GM19395 (cell line): ENCODE data around the gene PRIM2.
"Not testable (repeated sequence)": the region's sequence is repeated elsewhere in the genome, so short reads cannot be mapped to it uniquely, and the experiment has no call there.

ENCODE experiments used
- ATAC-seq: cut with Tn5 transposase; IDR thresholded peaks from one replicate; pipeline ENCODE4 v1.9.1; 2021; ENCODE audit warnings: mild to moderate bottlenecking, moderate library complexity; ENCODE audit not compliant: unreplicated experiment

The PRIM2 gene

GRCh38 chr6:57577023-57577422 lies 259.6 kb downstream of the PRIM2 start:
- ATAC-seq = not testable (repeated sequence)

DNA sequence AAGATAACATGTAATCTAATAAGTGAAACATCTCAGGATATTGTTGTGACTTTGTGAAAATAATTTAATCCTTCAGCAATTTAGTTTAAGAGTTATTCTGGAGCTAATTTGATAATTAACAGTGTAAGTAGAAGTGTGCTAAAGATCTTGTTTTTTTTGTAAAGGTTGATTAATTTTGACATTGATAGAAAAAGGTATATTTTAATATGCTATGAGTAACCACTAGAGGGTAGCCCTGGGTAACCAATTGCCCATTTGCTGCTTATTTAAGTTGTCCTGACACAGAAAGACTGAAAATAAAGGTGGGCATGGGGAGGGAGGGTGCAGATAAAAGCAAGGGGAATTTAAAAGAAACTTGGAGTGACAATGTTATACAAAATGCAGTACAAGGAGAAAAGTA lies 262.1 kb downstream of the PRIM2 start:
- ATAC-seq = not testable (repeated sequence)

- ATAC-seq = not testable (repeated sequence)
Measured at GRCh38 chr6:57581586-57581985, 264.2 kb downstream of the PRIM2 start.

DNA sequence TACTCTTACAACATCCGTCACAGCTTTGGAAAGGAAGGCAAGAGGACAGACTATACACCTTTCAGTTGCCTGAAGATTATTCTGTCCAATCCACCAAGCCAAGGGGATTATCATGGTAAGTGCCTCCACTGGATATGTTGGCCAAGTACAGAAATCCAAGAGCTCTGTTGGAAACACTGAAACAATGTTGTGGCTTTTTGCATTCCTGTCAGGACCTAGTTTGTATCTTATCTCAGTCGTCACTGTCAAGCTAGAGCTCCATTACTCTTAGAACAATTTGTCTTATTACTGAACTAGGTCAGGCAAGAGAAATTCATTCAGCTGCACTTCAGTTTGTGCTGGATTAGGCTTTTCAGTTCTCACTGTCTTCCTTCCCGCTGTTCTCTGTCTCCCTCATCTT lies 283.7 kb downstream of the PRIM2 start:
- ATAC-seq = not testable (repeated sequence)

DNA sequence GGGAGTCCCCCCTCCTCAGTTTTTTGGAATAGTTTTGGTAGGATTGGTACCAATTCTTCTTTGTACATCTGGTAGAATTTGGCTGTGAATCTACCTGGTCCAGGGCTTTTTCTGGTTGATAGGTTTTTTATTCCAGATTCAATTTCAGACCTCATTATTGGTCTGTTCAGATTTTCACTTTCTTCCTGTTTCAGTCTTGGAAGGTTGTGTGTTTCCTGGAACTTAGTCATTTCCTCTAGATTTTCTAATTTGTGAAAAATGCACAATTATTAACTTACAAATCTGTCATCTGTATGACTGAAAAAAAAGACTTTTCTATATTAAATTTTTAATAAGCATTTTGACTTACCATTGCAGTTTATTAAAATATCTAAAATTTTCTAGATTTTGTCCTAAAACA lies 287.9 kb downstream of the PRIM2 start:
- not testable (repeated sequence) for ATAC-seq

GRCh38 chr6:57606331-57606730 lies 288.9 kb downstream of the PRIM2 start:
- not testable (repeated sequence) for ATAC-seq

- ATAC-seq = not testable (repeated sequence)
Measured at GRCh38 chr6:57610612-57611011, 293.2 kb downstream of the PRIM2 start.

DNA sequence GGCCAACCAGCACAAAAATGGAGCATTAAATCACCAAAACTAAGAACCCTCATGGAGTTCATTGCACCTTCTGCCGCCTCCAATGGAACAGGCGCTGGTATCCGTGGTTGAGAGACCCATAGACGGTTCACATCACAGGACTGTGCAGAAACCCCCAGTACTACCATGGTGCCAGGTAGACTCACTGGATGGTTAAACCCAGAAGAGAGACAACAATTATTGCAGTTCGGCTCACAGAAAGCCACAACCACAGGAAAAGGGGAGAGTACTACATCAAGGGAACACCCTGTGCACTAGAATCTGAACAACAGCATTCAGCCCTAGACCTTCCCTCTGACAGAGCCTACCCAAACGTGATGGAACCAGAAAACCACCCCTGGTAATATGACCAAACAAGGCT lies 301.5 kb downstream of the PRIM2 start:
- not testable (repeated sequence) for ATAC-seq

DNA sequence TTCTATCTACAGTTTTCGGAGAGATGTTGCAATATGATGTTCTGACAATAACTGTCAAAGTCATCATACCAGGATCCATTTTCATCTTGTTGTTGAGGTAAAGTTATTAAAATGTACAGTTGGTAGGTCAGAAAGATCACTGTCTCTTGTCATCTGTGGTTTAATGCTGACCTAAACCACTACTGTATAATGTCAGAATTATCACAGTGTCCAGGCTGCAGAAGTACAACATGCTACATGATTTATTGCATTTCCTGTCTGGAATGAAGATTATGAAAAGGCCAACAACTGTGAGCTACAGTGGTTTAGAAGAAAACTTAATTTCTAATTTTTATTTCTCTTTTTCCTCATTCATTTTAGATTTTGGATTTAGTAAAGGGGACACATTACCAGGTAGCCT lies 314.3 kb downstream of the PRIM2 start:
- not testable (repeated sequence) for ATAC-seq

DNA sequence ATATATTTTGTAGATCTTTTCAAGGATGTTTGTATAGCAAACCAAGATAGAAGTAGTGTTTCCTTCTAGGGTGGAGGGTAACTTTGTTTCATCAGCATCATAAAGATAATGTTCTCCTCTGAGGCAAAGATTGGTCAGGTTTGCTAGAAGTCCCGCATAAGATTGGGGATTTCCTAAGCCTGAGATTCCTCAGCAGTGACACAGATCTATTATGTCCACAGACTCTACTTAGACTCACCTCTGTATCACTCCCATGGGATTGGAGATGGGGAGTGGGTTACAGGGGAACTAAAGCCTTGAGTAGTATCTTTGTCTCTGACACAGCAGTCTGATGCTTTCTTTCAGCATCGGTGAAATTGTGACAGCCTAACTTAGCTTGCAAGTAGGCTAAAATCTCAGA lies 341.1 kb downstream of the PRIM2 start:
- ATAC-seq = not testable (repeated sequence)

GRCh38 chr6:57659794-57660193 lies 342.4 kb downstream of the PRIM2 start:
- not testable (repeated sequence) for ATAC-seq

DNA sequence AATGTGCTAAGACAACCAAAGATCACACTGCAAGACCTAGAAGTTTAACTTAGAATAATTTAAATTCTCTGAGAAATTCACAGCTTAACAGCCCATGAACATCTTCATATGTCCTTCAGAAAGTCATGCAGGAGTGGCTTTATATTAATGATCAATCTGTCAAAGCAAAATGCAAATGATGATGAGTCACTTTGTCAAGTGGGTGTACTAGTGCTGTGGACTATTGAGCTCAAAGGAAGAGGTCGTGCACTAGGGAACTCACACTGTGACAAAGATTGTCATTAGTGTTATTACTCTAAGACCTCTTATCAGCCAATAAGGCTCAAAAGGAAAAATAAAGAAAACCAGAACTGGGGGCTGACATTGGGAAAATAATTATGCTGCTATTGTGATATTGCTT lies 343.5 kb downstream of the PRIM2 start:
- ATAC-seq = not testable (repeated sequence)

GRCh38 chr6:57668108-57668507 lies 350.7 kb downstream of the PRIM2 start:
- not testable (repeated sequence) for ATAC-seq

GRCh38 chr6:57671237-57671636 lies 353.8 kb downstream of the PRIM2 start:
- ATAC-seq = not testable (repeated sequence)

- ATAC-seq = not testable (repeated sequence)
Measured at GRCh38 chr6:57671937-57672627, 354.7 kb downstream of the PRIM2 start.

DNA sequence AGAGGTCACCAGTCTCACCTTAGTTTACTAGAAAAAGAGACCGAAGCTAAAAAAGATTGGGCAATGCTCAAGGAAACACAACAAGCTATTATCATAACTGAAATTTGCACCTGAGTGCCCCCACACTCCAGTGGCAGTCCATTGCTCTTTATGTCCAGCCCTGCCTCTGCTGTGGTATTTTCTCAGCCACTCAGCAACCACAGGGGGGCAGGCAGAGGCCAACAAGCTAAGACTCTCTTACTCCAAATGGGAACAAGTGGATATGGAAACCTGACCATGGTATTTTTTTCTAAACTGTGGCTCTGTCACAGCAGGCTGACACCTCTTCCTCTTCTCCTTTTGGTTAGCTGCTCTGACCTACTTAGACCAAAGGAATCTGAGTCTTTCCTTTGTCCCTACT lies 355.9 kb downstream of the PRIM2 start:
- ATAC-seq = not testable (repeated sequence)

DNA sequence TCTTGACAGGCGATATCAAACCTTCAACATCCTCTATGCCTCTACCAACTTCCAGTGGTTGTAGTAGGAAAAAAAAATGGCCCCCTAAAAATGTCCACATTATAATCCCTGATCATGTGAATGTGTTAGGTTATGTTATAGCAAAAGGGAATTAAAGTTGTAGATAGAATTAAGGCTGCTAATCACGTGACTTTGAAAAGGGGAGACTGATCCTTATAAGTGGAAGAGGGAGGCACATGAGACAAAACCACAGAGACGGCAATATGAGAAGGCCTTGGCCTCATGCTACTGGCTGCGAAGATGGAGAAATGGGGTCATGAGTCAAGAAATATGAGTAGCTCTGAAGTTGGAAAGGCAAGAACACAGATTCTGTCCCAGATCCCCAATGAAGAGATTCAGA lies 358.0 kb downstream of the PRIM2 start:
- ATAC-seq = not testable (repeated sequence)

GRCh38 chr6:57696382-57696781 lies 379.0 kb downstream of the PRIM2 start:
- not testable (repeated sequence) for ATAC-seq
